Parathyroid adenoma (tissue), 2 donors: ENCODE results near the gene SLC46A1.

ENCODE experiments used
- H2AFZ ChIP-seq: fragments of 300-600 bp; sonication (generic); one replicate; pipeline ENCODE4 v1.7.0; 2017; ENCODE audit warnings: antibody characterized with exemption, mild to moderate bottlenecking
- H3K27ac ChIP-seq: fragments of 300-600 bp; sonication (generic); one replicate; pipeline ENCODE4 v1.7.0; 2017
- H3K27me3 ChIP-seq: fragments of 300-600 bp; sonication (generic); one replicate; pipeline ENCODE4 v1.7.0; 2017; ENCODE audit warnings: low read length; ENCODE audit not compliant: control insufficient read depth, insufficient read depth
- H3K36me3 ChIP-seq: fragments of 300-600 bp; sonication (generic); one replicate; pipeline ENCODE4 v1.7.0; 2017; ENCODE audit warnings: low read length; ENCODE audit not compliant: control insufficient read depth, insufficient read depth
- H3K4me1 ChIP-seq: fragments of 300-600 bp; sonication (generic); one replicate; pipeline ENCODE4 v1.7.0; 2017; ENCODE audit warnings: control low read depth
- H3K4me2 ChIP-seq: fragments of 300-600 bp; sonication (generic); one replicate; pipeline ENCODE4 v1.7.0; 2017; ENCODE audit warnings: low read length
- H3K4me3 ChIP-seq: fragments of 300-600 bp; sonication (generic); one replicate; pipeline ENCODE4 v1.7.0; 2017; ENCODE audit warnings: low read depth, low read length
- H3K79me2 ChIP-seq: fragments of 300-600 bp; sonication (generic); one replicate; pipeline ENCODE4 v1.7.0; 2017; ENCODE audit warnings: control low read depth
- H3K9ac ChIP-seq: fragments of 300-600 bp; sonication (generic); one replicate; pipeline ENCODE4 v1.7.0; 2017; ENCODE audit warnings: mild to moderate bottlenecking
- H3K9me3 ChIP-seq: fragments of 300-600 bp; sonication (generic); one replicate; pipeline ENCODE4 v1.7.0; 2017; ENCODE audit warnings: low read length; ENCODE audit not compliant: control insufficient read depth
- TF ChIP-seq, protein P1 (sequence below): fragments of 300-600 bp; sonication (generic); IDR thresholded peaks from one replicate; pipeline ENCODE4 v1.7.0; 2017; ENCODE audit warnings: antibody characterized with exemption, mild to moderate bottlenecking
- donor health status: primary hyperparathyroidism.

Gene SLC46A1

DNA sequence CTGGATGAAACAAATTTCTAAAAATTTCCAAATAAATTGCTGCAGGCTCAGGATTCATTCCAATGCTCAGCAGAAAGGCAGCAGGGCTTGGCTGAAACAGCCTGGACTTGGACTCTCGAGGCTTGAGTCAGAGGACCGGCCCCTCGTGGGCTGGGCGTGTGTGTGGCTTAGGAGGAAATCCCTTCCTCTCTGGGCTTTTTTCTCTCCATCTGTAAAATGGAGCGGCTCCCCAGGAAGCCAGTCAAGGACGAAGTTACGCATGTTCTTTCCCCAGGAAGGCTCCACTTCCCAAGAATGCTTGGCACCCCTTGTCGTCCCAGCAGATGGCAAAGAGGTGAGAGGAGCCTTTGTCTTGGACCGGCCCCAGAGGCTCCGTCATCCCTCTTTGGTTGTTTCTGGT, 13.5 kb downstream of the SLC46A1 start:
- H3K4me1 ChIP-seq: no peaks in the 10 kb centered on the region
- H3K4me2 ChIP-seq: no peak overlapping the region
- H2AFZ ChIP-seq: no peak overlapping the region
- no peaks in the 10 kb centered on the region for H3K79me2 ChIP-seq
- no peak overlapping the region for H3K27ac ChIP-seq
- H3K36me3 ChIP-seq: no peaks in the 10 kb centered on the region
- H3K9ac ChIP-seq: no peak overlapping the region
- TF ChIP-seq, protein P1, sequence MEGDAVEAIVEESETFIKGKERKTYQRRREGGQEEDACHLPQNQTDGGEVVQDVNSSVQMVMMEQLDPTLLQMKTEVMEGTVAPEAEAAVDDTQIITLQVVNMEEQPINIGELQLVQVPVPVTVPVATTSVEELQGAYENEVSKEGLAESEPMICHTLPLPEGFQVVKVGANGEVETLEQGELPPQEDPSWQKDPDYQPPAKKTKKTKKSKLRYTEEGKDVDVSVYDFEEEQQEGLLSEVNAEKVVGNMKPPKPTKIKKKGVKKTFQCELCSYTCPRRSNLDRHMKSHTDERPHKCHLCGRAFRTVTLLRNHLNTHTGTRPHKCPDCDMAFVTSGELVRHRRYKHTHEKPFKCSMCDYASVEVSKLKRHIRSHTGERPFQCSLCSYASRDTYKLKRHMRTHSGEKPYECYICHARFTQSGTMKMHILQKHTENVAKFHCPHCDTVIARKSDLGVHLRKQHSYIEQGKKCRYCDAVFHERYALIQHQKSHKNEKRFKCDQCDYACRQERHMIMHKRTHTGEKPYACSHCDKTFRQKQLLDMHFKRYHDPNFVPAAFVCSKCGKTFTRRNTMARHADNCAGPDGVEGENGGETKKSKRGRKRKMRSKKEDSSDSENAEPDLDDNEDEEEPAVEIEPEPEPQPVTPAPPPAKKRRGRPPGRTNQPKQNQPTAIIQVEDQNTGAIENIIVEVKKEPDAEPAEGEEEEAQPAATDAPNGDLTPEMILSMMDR: no peak
- no peak overlapping the region for H3K4me3 ChIP-seq
- no peaks in the 10 kb centered on the region for H3K9me3 ChIP-seq
- no peaks in the 10 kb centered on the region for H3K27me3 ChIP-seq

DNA sequence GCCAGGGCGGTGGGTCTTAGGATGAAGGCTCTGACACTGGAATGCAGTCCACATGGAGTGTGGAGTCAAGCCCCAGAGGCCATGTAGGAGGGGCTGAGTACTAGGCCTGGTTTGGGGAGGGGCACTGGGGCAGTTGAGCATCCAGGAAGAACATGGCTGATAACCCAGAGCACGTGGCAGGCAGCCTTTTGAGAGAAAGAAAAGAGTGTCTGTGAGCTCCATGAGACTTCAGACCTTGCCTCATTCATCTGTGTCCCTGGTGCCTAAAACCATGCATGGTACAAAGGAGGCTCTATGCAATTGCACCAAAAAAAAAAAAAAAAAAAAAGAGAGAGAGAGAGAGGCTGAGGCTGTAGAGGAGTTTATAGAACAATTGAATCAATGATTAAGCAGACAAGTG, 14.6 kb downstream of the SLC46A1 start:
- Histone ChIP-seq H3K4me1 (no peaks in the 10 kb centered on the region), H3K79me2 (no peaks in the 10 kb centered on the region), H3K27ac (no peak overlapping the region), H3K4me2 (no peak overlapping the region), H3K27me3 (no peaks in the 10 kb centered on the region), H3K9ac (no peak overlapping the region), H3K9me3 (no peaks in the 10 kb centered on the region), H3K36me3 (no peaks in the 10 kb centered on the region), H2AFZ (no peak overlapping the region), H3K4me3 (no peak overlapping the region)
- TF ChIP-seq, protein P1: no peak

DNA sequence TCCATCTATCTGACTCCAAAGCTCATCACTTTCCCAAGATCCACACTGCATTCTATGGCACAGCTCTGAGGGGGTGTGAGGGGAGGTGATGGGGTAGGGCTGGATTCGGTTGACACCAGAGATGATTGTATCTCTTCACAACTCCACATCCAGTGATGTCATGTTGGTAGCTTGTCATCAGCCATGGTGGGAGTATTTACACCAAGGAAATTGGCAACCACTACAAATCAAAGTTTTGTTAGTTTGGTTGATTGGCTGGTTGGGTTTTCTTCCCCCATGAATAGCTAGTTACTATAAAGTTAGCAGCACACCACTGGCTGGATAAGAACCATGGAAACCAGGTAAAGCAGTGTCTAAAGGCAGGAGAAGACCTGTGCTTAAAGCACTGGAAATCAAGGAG, 15.0 kb downstream of the SLC46A1 start:
- no peak overlapping the region for H3K4me2 ChIP-seq
- no peaks in the 10 kb centered on the region for H3K27me3 ChIP-seq
- no peaks in the 10 kb centered on the region for H3K9me3 ChIP-seq
- H3K4me1 ChIP-seq: no peaks in the 10 kb centered on the region
- no peak overlapping the region for H3K4me3 ChIP-seq
- TF ChIP-seq, protein P1: no peak
- no peak overlapping the region for H3K27ac ChIP-seq
- H2AFZ ChIP-seq: no peak overlapping the region
- no peak overlapping the region for H3K9ac ChIP-seq
- no peaks in the 10 kb centered on the region for H3K79me2 ChIP-seq
- no peaks in the 10 kb centered on the region for H3K36me3 ChIP-seq

DNA sequence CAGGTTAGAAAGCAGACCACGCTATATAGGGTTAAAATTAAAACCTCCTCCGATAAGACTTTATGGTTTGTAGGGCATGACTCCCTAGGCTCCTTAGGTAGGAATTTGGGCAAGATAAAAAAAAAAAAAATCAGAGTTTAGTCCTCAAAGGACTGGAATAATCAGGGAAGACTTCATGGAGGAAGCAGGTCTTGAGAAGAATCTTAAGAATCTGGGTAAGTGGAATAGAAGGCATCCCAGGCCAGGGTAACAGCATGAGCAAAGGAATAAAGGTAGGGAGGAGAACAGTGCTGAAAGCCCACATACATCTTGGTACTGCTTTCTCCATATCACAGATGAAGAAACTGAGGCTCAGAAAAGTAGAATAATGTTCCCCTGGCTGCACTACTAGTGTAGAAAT, 15.4 kb downstream of the SLC46A1 start:
- TF ChIP-seq, protein P1: no peak
- H3K79me2 ChIP-seq: no peaks in the 10 kb centered on the region
- no peak overlapping the region for H2AFZ ChIP-seq
- no peak overlapping the region for H3K4me3 ChIP-seq
- no peaks in the 10 kb centered on the region for H3K9me3 ChIP-seq
- H3K27ac ChIP-seq: no peak overlapping the region
- no peak overlapping the region for H3K4me2 ChIP-seq
- no peak overlapping the region for H3K9ac ChIP-seq
- H3K27me3 ChIP-seq: no peaks in the 10 kb centered on the region
- no peaks in the 10 kb centered on the region for H3K4me1 ChIP-seq
- H3K36me3 ChIP-seq: no peaks in the 10 kb centered on the region

DNA sequence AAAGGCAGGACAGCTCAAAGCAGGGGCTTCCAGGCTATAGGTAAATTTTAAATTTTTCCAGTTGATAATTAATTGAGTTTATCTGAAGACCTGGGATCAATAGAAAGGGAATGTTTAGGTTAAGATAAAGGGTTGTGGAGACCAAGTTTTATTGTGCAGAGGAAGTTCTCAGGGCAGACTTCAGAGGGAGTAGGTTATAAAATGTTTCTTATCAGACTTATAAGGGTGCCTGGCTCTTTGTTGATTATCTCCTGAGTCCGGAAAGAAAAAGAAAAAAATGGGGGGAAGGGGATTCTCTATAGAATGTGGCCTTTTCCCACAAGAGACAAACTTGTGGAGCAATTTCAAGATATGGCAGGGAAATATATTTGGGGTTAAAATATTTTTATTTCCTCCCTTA, 15.9 kb downstream of the SLC46A1 start:
- Histone ChIP-seq H3K36me3 (no peaks in the 10 kb centered on the region), H3K9ac (no peak overlapping the region), H3K27ac (no peak overlapping the region), H3K27me3 (no peaks in the 10 kb centered on the region), H3K4me3 (no peak overlapping the region), H3K4me2 (no peak overlapping the region), H3K79me2 (no peaks in the 10 kb centered on the region), H2AFZ (no peak overlapping the region), H3K4me1 (no peaks in the 10 kb centered on the region), H3K9me3 (no peaks in the 10 kb centered on the region)
- TF ChIP-seq, protein P1: no peak
